HG02840 (cell line): ENCODE measurements around the gene KIF16B.
"Not testable (repeated sequence)": the region's sequence is repeated elsewhere in the genome, so short reads cannot be mapped to it uniquely, and the experiment has no call there.

Experiments used
- ATAC-seq: cut with Tn5 transposase; IDR thresholded peaks from one replicate; pipeline ENCODE4 v1.9.1; 2021; ENCODE audit warnings: mild to moderate bottlenecking, moderate library complexity, moderate number of reproducible peaks; ENCODE audit not compliant: unreplicated experiment, low FRiP score

KIF16B gene

GRCh38 chr20:16272780-16273360 is 300.4 kb downstream of the KIF16B start:
- ATAC-seq, result no peak

- no peak for ATAC-seq
These were observed 301.8 kb downstream of the KIF16B start for GRCh38 chr20:16271450-16271849.

DNA sequence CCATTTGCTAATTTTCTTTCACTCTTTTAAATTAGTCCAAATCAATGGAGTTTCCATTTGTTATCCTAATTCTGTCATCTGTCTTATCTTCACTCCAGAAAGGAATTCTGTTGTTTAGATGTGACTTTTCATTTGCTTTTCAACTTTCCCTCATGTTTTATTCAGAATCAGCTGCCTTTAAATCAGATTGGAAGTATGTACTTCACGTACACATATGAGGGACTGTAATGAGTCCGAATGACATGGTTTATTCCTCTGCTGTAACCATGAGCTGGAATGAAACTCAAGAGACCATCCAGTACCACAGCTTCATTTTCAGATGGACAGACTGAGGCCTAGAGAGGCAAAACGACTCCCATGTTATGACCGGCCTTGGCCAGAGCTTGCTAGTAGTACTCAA is 302.3 kb downstream of the KIF16B start:
- no peak for ATAC-seq

GRCh38 chr20:16270314-16270931 is 302.8 kb downstream of the KIF16B start:
- ATAC-seq, result no peak

- no peak for ATAC-seq
These were observed 305.7 kb downstream of the KIF16B start for GRCh38 chr20:16267526-16267925.

- ATAC-seq, result no peak
These were observed 307.9 kb downstream of the KIF16B start for GRCh38 chr20:16265334-16265733.

DNA sequence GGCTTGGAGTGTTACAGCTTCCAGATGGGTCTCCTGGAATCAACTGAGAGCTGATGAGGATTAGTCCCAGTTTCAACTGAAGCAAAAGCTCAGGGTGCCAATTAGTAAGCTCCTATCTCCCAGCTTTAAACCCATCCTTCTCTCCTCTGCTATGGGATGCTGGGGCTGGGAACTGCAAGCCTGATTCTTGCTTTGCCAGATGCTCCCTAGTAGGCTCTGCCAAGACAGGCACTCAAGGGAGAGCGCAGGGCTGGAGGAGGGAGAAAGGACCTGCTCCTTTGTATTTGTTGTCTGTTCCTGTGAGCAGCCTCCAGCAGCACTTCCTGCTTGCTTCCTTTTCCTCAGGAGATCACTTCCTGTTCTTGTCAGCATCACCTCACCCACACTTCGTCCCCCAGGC is 309.7 kb downstream of the KIF16B start:
- no peak for ATAC-seq

GRCh38 chr20:16262594-16262993 is 310.7 kb downstream of the KIF16B start:
- no peak for ATAC-seq

DNA sequence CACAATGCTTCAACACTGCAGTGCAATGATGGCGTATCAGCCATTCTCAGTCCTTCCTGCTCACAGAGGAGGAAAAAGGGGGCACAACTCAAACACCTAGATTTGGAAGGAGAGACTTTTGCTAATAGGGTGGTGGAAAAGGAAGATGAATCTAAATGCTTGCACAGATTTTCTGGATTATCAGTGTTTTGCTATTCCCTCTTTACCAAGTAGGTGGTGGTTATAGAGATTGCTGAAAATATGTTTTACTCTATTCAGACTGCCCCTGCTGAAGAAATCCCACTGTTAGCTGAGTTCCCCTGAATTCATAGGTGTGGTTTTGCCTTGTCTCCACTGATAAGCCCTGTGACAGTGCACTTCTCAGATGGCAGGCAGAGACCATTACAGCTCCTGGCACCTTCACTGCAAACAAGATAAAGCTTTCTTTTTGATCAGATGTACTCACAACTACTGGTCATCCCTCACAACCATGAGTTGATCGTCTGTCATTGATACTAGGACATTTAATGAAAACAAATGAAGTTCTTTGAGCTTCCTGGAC is 311.4 kb downstream of the KIF16B start:
- ATAC-seq, result no peak

DNA sequence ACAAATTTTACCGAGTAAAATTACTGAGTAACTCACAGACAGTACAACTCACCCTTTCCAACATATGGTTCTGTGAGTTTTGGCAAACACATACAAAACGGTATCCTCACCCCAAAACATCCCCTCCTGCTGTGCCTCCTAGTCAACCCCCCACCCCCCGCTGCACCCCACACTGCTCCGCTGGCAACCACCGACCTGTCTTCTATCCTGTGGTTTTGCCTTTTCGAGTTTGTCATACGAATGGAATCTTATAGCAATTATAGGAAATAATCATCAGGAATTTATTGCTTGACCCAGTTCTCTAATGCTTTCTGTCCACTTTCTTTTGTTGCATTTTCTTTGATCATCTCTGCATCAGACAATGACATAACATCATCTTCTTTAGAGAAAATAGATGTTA is 312.3 kb downstream of the KIF16B start:
- ATAC-seq, result no peak

DNA sequence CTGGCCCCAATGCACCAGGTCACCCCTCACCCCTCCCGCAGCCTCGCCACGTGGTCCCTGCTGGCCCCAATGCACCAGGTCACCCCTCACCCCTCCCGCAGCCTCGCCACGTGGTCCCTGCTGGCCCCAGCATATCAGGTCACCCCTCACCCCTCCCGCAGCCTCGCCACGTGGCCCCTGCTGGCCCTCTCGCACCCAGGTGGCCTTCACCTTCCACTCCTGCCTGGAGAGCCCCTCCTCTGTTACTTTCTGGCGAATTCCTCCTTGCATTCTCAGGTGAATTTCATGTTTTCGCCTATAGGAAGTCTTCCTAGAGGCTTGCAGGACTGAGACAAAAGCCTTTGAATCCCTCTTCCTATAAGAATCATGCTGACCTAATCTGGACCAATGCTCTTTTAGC is 313.1 kb downstream of the KIF16B start:
- ATAC-seq, result not testable (repeated sequence)

GRCh38 chr20:16258766-16259165 is 314.5 kb downstream of the KIF16B start:
- ATAC-seq, result no peak

DNA sequence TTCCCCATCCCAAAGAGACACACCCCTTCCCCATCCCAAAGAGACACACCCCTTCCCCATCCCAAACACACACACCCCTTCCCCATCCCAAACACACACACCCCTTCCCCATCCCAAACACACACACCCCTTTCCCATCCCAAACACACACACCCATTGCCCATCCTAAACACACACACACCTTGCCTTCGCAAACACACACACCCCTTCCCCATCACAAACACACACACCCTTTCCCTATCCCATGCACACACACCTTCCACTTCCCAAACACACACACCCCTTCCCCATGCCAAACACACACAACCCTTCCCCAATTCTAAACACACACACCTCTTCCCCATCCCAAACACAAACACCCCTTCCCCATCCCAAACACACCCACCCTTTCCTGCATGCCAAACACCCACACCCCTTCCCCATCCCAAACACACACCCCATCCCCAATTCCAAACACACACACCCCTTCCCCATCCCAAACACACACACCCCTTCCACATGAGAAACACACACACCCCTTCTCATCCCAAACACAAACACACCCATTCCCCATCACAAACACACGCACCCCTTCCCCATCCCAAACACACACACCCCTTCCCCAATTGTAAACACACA is 315.3 kb downstream of the KIF16B start:
- ATAC-seq, result no peak

DNA sequence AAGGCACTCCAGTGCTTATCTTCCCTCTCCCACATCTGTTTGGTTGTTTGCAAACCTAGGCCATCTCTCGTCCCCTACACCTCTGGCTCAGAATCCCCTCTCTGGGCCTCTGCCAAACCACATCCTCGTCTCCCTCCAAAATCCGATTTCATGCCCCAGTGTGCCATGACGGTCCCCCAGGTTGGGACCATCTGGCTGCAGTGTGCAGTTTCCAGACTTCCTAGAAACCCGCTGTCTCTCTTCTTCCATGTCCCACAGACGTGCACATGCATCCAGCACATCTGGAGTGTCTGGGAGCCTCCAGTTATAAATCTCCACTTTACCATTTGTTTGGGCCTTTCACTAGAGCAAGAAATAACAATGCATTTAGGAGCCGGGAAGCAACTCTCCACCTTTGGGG is 316.2 kb downstream of the KIF16B start:
- no peak for ATAC-seq

DNA sequence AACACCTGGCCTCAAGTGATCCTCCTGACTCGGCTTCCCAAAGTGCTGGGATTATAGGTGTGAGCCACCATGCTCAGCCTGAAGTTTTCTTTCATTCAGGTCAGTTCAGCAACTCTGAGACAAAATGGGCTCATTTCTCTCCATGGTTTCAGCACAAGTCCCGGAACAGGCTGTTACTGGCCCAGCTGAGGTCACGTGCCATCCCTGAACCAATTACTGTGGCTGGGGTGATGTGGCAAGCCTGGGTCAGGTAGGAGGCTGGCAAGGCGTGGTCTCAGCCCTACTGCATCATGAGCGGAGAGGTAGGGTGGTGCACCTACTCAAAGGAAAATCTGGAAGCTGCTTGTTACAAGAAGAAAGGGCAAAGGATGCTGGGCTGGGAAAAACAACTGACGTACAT is 326.4 kb downstream of the KIF16B start:
- no peak for ATAC-seq

DNA sequence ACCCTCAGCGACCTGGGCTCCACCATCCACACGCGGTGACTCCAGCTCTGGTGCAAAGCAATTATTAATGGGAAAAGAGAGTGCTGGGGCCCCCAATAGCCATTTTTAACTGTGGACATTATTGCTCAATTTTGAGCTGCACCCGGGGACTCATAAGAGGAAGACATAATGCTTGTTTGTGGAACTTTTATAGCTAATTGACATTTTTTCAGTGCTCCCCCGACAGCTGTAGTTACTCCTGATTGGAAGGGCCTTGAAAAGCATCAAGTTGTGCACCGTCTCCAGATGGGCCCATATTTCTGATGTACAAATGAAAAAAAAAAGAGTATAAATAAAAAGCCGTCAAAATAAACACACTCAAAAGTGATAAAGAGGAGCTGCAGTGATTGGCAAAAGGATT is 327.0 kb downstream of the KIF16B start:
- ATAC-seq, result no peak

DNA sequence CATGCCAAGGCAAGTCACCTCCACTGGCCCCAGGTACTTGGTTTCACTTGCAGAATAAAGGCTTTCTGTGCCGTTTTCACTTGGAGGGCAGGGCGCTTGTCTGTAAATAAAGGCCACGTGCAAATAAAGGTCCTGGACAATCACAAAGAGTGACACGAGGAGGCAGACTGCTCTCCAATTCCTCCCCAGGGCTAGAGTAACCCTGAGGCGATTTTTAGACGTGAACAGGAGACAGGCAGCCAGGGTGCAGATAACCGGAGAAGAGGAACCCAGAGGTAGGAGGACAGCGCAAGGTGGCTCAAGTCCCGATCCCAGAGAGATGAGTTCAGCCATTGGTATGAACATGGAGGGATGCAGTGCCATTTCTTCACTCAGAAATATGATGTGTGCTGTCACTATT is 327.4 kb downstream of the KIF16B start:
- ATAC-seq, result no peak

DNA sequence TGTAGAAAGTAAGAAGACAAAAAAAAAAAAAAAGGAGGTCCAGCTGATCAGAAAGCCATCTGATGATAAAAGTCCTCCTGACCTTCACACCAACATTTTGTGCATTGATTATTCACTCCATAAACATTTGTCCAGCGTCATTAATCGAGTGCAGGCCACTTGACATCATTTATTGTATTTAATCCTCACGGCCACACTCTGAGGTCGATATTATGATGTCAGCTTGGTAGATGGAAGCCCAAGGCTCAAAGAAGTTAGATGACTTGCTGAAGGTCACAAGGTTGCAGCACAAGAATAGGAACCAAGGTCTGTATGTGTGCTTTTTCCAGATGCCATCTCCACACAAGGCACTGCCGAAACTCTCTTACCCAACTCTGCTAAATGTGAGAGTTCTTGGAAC is 328.4 kb downstream of the KIF16B start:
- no peak for ATAC-seq

DNA sequence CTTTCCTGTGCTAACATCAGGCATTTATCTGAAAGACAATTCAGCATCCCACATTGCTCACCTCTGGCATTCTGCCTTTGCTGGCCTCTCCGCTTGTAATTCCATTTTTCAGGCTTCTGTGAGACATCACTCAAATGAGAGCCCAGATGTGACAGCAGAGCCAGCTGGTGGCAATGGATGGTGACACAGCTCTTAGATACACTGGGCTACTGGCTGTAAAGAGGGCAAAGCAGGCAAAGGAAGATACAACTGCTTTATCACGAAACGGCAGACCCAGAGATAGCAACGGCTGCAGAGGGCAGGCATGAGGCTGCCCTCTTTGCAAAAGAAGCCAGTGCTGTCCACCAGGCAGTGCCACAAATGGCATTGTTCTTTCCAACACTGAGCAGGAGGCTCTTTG is 329.8 kb downstream of the KIF16B start:
- ATAC-seq, result no peak

DNA sequence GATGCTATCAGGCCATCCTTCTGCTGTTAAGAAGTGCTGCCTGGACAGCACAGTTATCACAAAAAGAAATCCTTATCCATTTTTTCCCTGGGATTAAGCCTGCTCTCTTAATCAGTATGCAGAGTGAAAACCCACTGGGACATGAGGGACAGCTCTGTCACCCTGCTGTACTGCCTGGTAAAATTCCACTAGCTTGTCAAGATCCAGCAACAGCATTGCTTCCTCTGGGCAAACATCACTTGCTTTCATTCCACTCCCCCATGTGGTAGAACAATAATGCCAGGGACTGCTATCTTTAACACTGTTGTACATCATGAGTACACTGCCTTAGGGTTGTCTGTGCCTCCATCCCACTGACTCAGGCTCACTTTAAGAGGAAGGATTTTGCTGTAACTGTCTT is 331.3 kb downstream of the KIF16B start:
- no peak for ATAC-seq

DNA sequence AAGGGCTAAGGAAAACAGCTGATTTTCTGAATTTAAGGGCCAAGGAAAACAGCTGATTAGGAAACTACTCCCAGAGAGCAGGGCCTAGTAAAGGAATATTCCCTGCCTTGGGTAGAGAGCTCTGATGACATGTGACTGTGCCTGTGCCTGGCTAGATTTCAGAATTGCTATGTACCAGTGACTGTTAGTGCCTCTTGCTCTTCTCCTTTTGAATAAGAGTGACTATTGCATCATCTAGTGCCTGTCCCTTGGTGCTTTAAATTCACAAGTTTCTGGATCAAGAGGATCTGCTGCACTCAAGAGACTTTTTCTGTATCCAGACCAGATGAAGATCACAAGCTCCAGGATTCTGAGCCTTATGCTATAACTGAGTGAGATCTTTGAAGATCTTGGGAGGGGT is 332.9 kb downstream of the KIF16B start:
- no peak for ATAC-seq
